Ishikawa (cell line): ENCODE measurements around the gene CAMK2A.

Experiments
- CEBPB ChIP-seq: IDR thresholded peaks from 2 replicates; pipeline ENCODE4 v1.6.1; 2012
- CREB1 ChIP-seq: IDR thresholded peaks from 2 replicates; pipeline ENCODE4 v1.6.1; 2012; ENCODE audit warnings: low read depth
- EGR1 ChIP-seq: IDR thresholded peaks from 2 replicates; pipeline ENCODE4 v1.6.1; 2012
- EP300 ChIP-seq: IDR thresholded peaks from 2 replicates; pipeline ENCODE4 v1.6.1; 2012; ENCODE audit warnings: borderline replicate concordance
- FOXM1 ChIP-seq: IDR thresholded peaks from 2 replicates; pipeline ENCODE4 v1.6.1; 2012; ENCODE audit warnings: low read depth, borderline replicate concordance
- MAX ChIP-seq: IDR thresholded peaks from 2 replicates; pipeline ENCODE4 v1.6.1; 2012
- NFIC ChIP-seq: IDR thresholded peaks from 2 replicates; pipeline ENCODE4 v1.6.1; 2012
- RAD21 ChIP-seq: IDR thresholded peaks from 2 replicates; pipeline ENCODE4 v1.6.1; 2012; ENCODE audit warnings: low read depth
- REST ChIP-seq: IDR thresholded peaks from 2 replicates; pipeline ENCODE4 v1.6.1; 2012; ENCODE audit warnings: low read depth, mild to moderate bottlenecking
- TAF1 ChIP-seq: IDR thresholded peaks from 2 replicates; pipeline ENCODE4 v1.6.1; 2012; ENCODE audit warnings: low read depth, mild to moderate bottlenecking
- TCF12 ChIP-seq: IDR thresholded peaks from 2 replicates; pipeline ENCODE4 v1.6.1; 2012; ENCODE audit warnings: low read depth
- TEAD4 ChIP-seq: IDR thresholded peaks from 2 replicates; pipeline ENCODE4 v1.6.1; 2012
- USF1 ChIP-seq: IDR thresholded peaks from 2 replicates; pipeline ENCODE4 v1.6.1; 2012
- YY1 ChIP-seq: IDR thresholded peaks from 2 replicates; pipeline ENCODE4 v1.6.1; 2012; ENCODE audit warnings: low read depth
- ZBTB7A ChIP-seq: IDR thresholded peaks from 2 replicates; pipeline ENCODE4 v1.6.1; 2012; ENCODE audit warnings: low read depth

Gene CAMK2A

GRCh38 chr5:150298701-150299451 is 9.3 kb upstream of the CAMK2A start:
- no peak for TF ChIP-seq EP300
- TF ChIP-seq CEBPB, result no peak
- no peak for TF ChIP-seq REST
- TF ChIP-seq TCF12, result no peak
- no peak for TF ChIP-seq USF1
- TF ChIP-seq MAX, result no peak
- no peak for TF ChIP-seq TEAD4
- no peak for TF ChIP-seq ZBTB7A
- TF ChIP-seq FOXM1, result no peak
- no peak for TF ChIP-seq NFIC
- TF ChIP-seq CREB1, result no peak
- TF ChIP-seq TAF1, result no peak
- no peak for TF ChIP-seq EGR1
- TF ChIP-seq YY1, result no peak
- no peak for TF ChIP-seq RAD21

- no peak for TF ChIP-seq EGR1
- TF ChIP-seq TEAD4, result no peak
Observed at GRCh38 chr5:150297934-150298595, 8.5 kb upstream of the CAMK2A start.

GRCh38 chr5:150297236-150297890 is 7.8 kb upstream of the CAMK2A start:
- no peak for TF ChIP-seq FOXM1
- no peak for TF ChIP-seq TEAD4
- no peak for TF ChIP-seq REST
- TF ChIP-seq RAD21, result no peak
- no peak for TF ChIP-seq EGR1
- no peak for TF ChIP-seq CEBPB
- no peak for TF ChIP-seq USF1
- no peak for TF ChIP-seq MAX
- no peak for TF ChIP-seq EP300
- no peak for TF ChIP-seq NFIC
- no peak for TF ChIP-seq TCF12
- TF ChIP-seq ZBTB7A, result no peak
- TF ChIP-seq TAF1, result no peak

- TF ChIP-seq FOXM1 (no peak), ZBTB7A (no peak), TCF12 (no peak), MAX (no peak), CEBPB (no peak), REST (no peak), RAD21 (no peak), CREB1 (no peak), USF1 (no peak), NFIC (no peak), YY1 (no peak), EP300 (no peak), EGR1 (no peak), TEAD4 (no peak), TAF1 (no peak)
Observed at GRCh38 chr5:150296496-150296895, 6.9 kb upstream of the CAMK2A start.
